HCT116 (cell line): ENCODE measurements around the gene LINGO3. TPM values are rescaled to one million over a fixed set of nuclear protein-coding genes. Genes with fewer than 3 reads are reported as not detected.

Source experiments
- ATAC-seq: fragments of 200-7000 bp; cut with Tn5 transposase; 2 replicates; pipeline ENCODE4 v1.9.1; 2020; ENCODE audit warnings: mild to moderate bottlenecking, moderate library complexity
- BruUV-seq: library from RNA; stranded (reverse); fragments of 400-500 nt; replicated peaks from 2 replicates; lab custom pipeline; 2021; lab: Mats Ljungman, UMichigan
- CTCF ChIA-PET: fragments of 300-600 bp; sonication (Branson Sonifier 250); formaldehyde crosslinking; loops from one replicate; lab custom pipeline; 2021; ENCODE audit warnings: antibody characterized with exemption; lab: Charles Lee
- POLR2A ChIA-PET: fragments of 300-600, 350-600 bp; sonication (Branson Sonifier 250); formaldehyde crosslinking; loops from one replicate; lab custom pipeline; 2021; ENCODE audit warnings: antibody characterized with exemption; lab: Charles Lee
- RAD21 ChIA-PET, 2 experiments: fragments of 300-600 bp; sonication (Branson Sonifier 250); formaldehyde crosslinking; loops; one replicate each; lab custom pipeline; 2023; ENCODE audit warnings: low total read pairs in 2 of 2; ENCODE audit not compliant: uncharacterized antibody in 2 of 2, unreplicated experiment in 2 of 2, low non-redundant PET in 1 of 2; lab: Charles Lee
- DNase-seq: peaks from one replicate; pipeline ENCODE4 v3.0.0-alpha.2; 2010; ENCODE audit warnings: low read depth, low spot score
- H2AFZ ChIP-seq: fragments of 200-600 bp; shearing (Covaris generic), sonication (generic); 2 replicates; pipeline ENCODE4 v1.6.1; 2017; ENCODE audit warnings: low read depth, mixed run types, mixed read lengths, antibody characterized with exemption, low read length; ENCODE audit not compliant: poor library complexity, severe bottlenecking
- H3K27ac ChIP-seq: 2 replicates; pipeline ENCODE4 v1.5.1; 2012; ENCODE audit warnings: low read depth, low read length
- H3K27me3 ChIP-seq: fragments of 200-600 bp; sonication (generic); 2 replicates; pipeline ENCODE4 v1.6.1; 2016; ENCODE audit warnings: mixed run types, low read length, mixed read lengths; ENCODE audit not compliant: insufficient read depth
- H3K36me3 ChIP-seq, 2 experiments: fragments of 200-500 bp in 1 of 2; fragments of 200-600 bp in 1 of 2; sonication (Bioruptor generic) in 1 of 2; sonication (generic) in 1 of 2; 2 replicates each; pipeline versions ENCODE4 v1.5.1 to v1.6.1; 2014 to 2016; ENCODE audit warnings: low read length in 2 of 2, inconsistent platforms in 1 of 2, mixed read lengths in 1 of 2, mixed run types in 1 of 2; ENCODE audit not compliant: insufficient read depth in 2 of 2, control insufficient read depth in 1 of 2
- H3K4me1 ChIP-seq, 2 experiments: fragments of 200-600 bp in 1 of 2; sonication (generic) in 1 of 2; 2 replicates each; pipeline versions ENCODE4 v1.5.1 to v1.6.1; 2012 to 2017; ENCODE audit warnings: low read length in 2 of 2, inconsistent platforms in 1 of 2, mild to moderate bottlenecking in 1 of 2, mixed read lengths in 1 of 2, mixed run types in 1 of 2, moderate library complexity in 1 of 2; ENCODE audit not compliant: insufficient read depth in 2 of 2, control insufficient read depth in 1 of 2
- H3K4me2 ChIP-seq: fragments of 200-600 bp; sonication (generic); 2 replicates; pipeline ENCODE4 v1.6.1; 2017; ENCODE audit warnings: mixed run types, low read length, mixed read lengths
- H3K4me3 ChIP-seq, 2 experiments: fragments of 200-600 bp in 1 of 2; sonication (generic) in 1 of 2; replicated peaks in 1 of 2; 2 replicates each; pipeline ENCODE4 v1.5.1; 2011 to 2016; ENCODE audit warnings: low read length in 2 of 2, control low read depth in 1 of 2, low read depth in 1 of 2, mild to moderate bottlenecking in 1 of 2, mixed read lengths in 1 of 2, mixed run types in 1 of 2
- H3K79me2 ChIP-seq: fragments of 200-600 bp; sonication (generic); 2 replicates; pipeline ENCODE4 v1.6.1; 2017; ENCODE audit warnings: mild to moderate bottlenecking, mixed run types, low read length, moderate library complexity, mixed read lengths; ENCODE audit not compliant: insufficient read depth
- H3K9ac ChIP-seq: fragments of 200-600 bp; sonication (generic); 2 replicates; pipeline ENCODE4 v1.6.1; 2016; ENCODE audit warnings: low read length, mixed read lengths
- H3K9me2 ChIP-seq: fragments of 200-600 bp; sonication (generic), shearing (Covaris generic); 2 replicates; pipeline ENCODE4 v1.6.1; 2017; ENCODE audit warnings: mixed run types, mild to moderate bottlenecking, moderate library complexity; ENCODE audit not compliant: insufficient read depth
- H3K9me3 ChIP-seq, 2 experiments: fragments of 200-500 bp in 1 of 2; fragments of 200-600 bp in 1 of 2; sonication (Bioruptor generic) in 1 of 2; sonication (generic) in 1 of 2; 2 replicates each; pipeline ENCODE4 v1.6.1; 2014 to 2017; ENCODE audit warnings: low read length in 2 of 2, mixed read lengths in 2 of 2, inconsistent platforms in 1 of 2, low read depth in 1 of 2, mild to moderate bottlenecking in 1 of 2, mixed run types in 1 of 2, moderate library complexity in 1 of 2; ENCODE audit not compliant: control insufficient read depth in 1 of 2, insufficient read depth in 1 of 2
- H4K20me1 ChIP-seq: fragments of 200-600 bp; sonication (generic), shearing (Covaris generic); 2 replicates; pipeline ENCODE4 v1.6.1; 2017; ENCODE audit warnings: mixed run types, mild to moderate bottlenecking, moderate library complexity; ENCODE audit not compliant: insufficient read depth
- CBX3 ChIP-seq: IDR thresholded peaks from 2 replicates; pipeline ENCODE4 v1.6.1; 2012; ENCODE audit warnings: low read depth
- ELF1 ChIP-seq: IDR thresholded peaks from 2 replicates; pipeline ENCODE4 v1.6.1; 2012; ENCODE audit warnings: low read depth, borderline replicate concordance
- JUND ChIP-seq: IDR thresholded peaks from 2 replicates; pipeline ENCODE4 v1.6.1; 2012
- RAD21 ChIP-seq: IDR thresholded peaks from 2 replicates; pipeline ENCODE4 v1.6.1; 2012; ENCODE audit warnings: low read depth, mild to moderate bottlenecking
- SIN3A ChIP-seq: IDR thresholded peaks from 2 replicates; pipeline ENCODE4 v1.6.1; 2012; ENCODE audit warnings: low read depth
- ZNF274 ChIP-seq: fragments of 200-500 bp; sonication (Bioruptor generic); IDR thresholded peaks from 2 replicates; pipeline ENCODE4 v1.6.1; 2014; ENCODE audit warnings: mild to moderate bottlenecking, low read depth, low read length, inconsistent platforms
- intact Hi-C: fragments of 100-400 bp; cut with micrococcal nuclease; formaldehyde crosslinking; loops from 2 replicates; pipeline ENCODE4 v1.10.0; 2022
- total RNA-seq: library from RNA; stranded (reverse); gene quantifications from one replicate; pipeline ENCODE4 v1.2.1, GENCODE V29; 2021; ENCODE audit not compliant: unreplicated experiment
- TF ChIP-seq, protein P1 (sequence below), 3 experiments: fragments of 200-600 bp in 1 of 3; sonication (generic) in 1 of 3; IDR thresholded peaks in 2 of 3; conservative IDR thresholded peaks in 1 of 3; 2 replicates each; pipeline ENCODE4 v1.5.1; 2012 to 2017; ENCODE audit warnings: low read depth in 2 of 3, low read length in 2 of 3, antibody characterized with exemption in 1 of 3, borderline replicate concordance in 1 of 3, control low read depth in 1 of 3, mild to moderate bottlenecking in 1 of 3, mixed read lengths in 1 of 3, mixed run types in 1 of 3, moderate library complexity in 1 of 3; ENCODE audit not compliant: insufficient read depth in 1 of 3
- TF ChIP-seq, protein P2 (sequence below): IDR thresholded peaks from 2 replicates; pipeline ENCODE4 v1.6.1; 2012

Gene LINGO3
- total RNA-seq, 1 experiment from 2014 or later: not detected

DNA sequence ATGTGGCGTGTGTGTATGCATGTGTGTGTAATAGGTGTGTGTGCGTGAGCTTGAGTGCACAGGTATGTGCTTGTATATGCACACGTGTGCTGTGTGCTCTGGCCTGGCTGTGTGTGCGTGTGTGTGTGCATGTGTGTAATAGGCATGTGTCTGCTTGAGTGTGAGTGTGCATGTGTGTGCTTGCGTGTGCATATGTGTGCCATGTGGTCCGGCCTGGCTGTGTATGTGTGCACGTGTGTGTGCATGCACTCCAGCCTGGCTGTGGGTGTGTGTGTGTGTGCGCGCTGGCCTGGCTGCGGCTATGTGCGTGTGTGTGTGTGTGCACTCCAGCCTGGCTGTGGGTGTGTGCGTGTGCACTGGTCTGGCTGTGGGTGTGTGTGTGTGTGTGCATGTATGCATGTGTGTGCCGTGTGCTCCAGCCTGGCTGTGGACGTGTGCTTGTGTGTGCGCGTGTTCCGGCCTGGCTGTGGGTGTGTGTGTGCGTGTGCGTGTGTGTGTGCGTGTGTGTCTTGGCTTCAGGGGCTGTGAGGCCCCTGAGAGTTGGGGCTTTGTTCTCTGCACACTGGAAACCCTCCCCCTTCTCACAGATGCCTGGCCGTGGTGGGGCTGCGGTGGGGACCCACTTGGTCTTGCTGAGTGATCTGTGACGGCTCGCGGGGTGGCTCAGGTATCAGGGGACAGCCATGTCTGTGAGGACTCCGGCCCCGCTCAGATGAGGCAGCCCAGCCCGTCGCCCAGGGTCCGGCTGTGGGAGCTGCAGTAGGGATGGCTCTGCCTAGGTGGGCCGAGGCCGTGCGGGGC is 28.8 kb upstream of the LINGO3 start:
- RAD21 ChIA-PET: no interaction called here
- POLR2A ChIA-PET: no interaction called here
- TF ChIP-seq, protein P1, sequence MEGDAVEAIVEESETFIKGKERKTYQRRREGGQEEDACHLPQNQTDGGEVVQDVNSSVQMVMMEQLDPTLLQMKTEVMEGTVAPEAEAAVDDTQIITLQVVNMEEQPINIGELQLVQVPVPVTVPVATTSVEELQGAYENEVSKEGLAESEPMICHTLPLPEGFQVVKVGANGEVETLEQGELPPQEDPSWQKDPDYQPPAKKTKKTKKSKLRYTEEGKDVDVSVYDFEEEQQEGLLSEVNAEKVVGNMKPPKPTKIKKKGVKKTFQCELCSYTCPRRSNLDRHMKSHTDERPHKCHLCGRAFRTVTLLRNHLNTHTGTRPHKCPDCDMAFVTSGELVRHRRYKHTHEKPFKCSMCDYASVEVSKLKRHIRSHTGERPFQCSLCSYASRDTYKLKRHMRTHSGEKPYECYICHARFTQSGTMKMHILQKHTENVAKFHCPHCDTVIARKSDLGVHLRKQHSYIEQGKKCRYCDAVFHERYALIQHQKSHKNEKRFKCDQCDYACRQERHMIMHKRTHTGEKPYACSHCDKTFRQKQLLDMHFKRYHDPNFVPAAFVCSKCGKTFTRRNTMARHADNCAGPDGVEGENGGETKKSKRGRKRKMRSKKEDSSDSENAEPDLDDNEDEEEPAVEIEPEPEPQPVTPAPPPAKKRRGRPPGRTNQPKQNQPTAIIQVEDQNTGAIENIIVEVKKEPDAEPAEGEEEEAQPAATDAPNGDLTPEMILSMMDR (IDR thresholded peaks at IDR 0.05 in 2 of 3, conservative IDR thresholded peaks at IDR 0.05 in 1 of 3; ENCODE audit: borderline replicate concordance in 1 of 3, insufficient read depth in 1 of 3, low read depth in 2 of 3, low read length in 2 of 3): no peak
- TF ChIP-seq CBX3: no peak
- TF ChIP-seq SIN3A: no peak
- no peak for TF ChIP-seq RAD21
- TF ChIP-seq, protein P2, sequence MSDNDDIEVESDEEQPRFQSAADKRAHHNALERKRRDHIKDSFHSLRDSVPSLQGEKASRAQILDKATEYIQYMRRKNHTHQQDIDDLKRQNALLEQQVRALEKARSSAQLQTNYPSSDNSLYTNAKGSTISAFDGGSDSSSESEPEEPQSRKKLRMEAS: no peak
- TF ChIP-seq ELF1: no peak
- TF ChIP-seq ZNF274: no peak
- no peak for TF ChIP-seq JUND
- Histone ChIP-seq H3K27ac (peak overlapping the region; percentile 40; the same call in 1 of the 2 replicates), H3K9me3 (peaks cover 0 to 11% of the 10 kb centered on the region in 2 experiments; a peak in 1 of 4 replicates), H3K36me3 (no peaks in the 10 kb centered on the region), H3K9me2 (no peaks in the 10 kb centered on the region), H3K9ac (no peak overlapping the region), H3K4me2 (no peak overlapping the region), H4K20me1 (no peaks in the 10 kb centered on the region; the same call in 1 of the 2 replicates), H2AFZ (no peak overlapping the region), H3K4me1 (no peaks in the 10 kb centered on the region), H3K79me2 (peaks cover 45% of the 10 kb centered on the region), H3K27me3 (no peaks in the 10 kb centered on the region), H3K4me3 (no peak overlapping the region)
- intact Hi-C loops: no loop called here
- BruUV-seq: no TSS peak
- no peak for ATAC-seq
- CTCF ChIA-PET: no interaction called here
- DNase-seq: no peak
